H1 (cell line): ENCODE data around the gene LTO1. TPM values are rescaled to one million over a fixed set of nuclear protein-coding genes. Genes with fewer than 3 reads are reported as not detected.

Source experiments
- CTCF ChIA-PET: fragments of 300-600 bp; sonication (Branson Sonifier 250); formaldehyde crosslinking; loops from one replicate; lab custom pipeline; 2021; ENCODE audit not compliant: partially characterized antibody; lab: Charles Lee
- POLR2A ChIA-PET: fragments of 300-600 bp; sonication (Branson Sonifier 250); formaldehyde crosslinking; loops from one replicate; lab custom pipeline; 2021; ENCODE audit warnings: inconsistent platforms; ENCODE audit not compliant: partially characterized antibody; lab: Charles Lee
- DNase-seq, 2 experiments: peaks; one replicate each; pipeline versions ENCODE4 v3.0.0 to v3.0.0-alpha.2; 2010 to 2022; ENCODE audit warnings: low spot score in 2 of 2, low read depth in 1 of 2, mixed read lengths in 1 of 2
- FAIRE-seq: peaks from 2 replicates; lab custom pipeline; 2011; peaks lifted over from hg19 to GRCh38; lab: Jason Lieb, UNC
- H2AFZ ChIP-seq: 2 replicates; pipeline ENCODE4 v1.8.1; 2012; ENCODE audit warnings: low read length, inconsistent platforms
- H2AK5ac ChIP-seq: 2 replicates; pipeline ENCODE4 v1.6.1; 2013; ENCODE audit warnings: low read depth, low read length
- H2BK120ac ChIP-seq: replicated peaks from 2 replicates; pipeline ENCODE3; 2013; ENCODE audit warnings: low read depth, low read length, inconsistent platforms
- H2BK12ac ChIP-seq: 2 replicates; pipeline ENCODE4 v1.6.1; 2013; ENCODE audit warnings: low read depth, low read length
- H2BK15ac ChIP-seq: 2 replicates; pipeline ENCODE4 v1.6.1; 2013; ENCODE audit warnings: low read length
- H2BK20ac ChIP-seq: 2 replicates; pipeline ENCODE4 v1.6.1; 2013; ENCODE audit warnings: low read length
- H2BK5ac ChIP-seq: 2 replicates; pipeline ENCODE4 v1.6.1; 2013; ENCODE audit warnings: low read depth, low read length
- H3K14ac ChIP-seq: 2 replicates; pipeline ENCODE4 v1.6.1; 2013; ENCODE audit warnings: inconsistent platforms; ENCODE audit not compliant: insufficient read length
- H3K18ac ChIP-seq: 2 replicates; pipeline ENCODE4 v1.6.1; 2013; ENCODE audit warnings: low read length; ENCODE audit errors: extremely low read depth
- H3K23ac ChIP-seq: 2 replicates; pipeline ENCODE4 v1.6.1; 2013; ENCODE audit warnings: inconsistent platforms; ENCODE audit not compliant: insufficient read length
- H3K23me2 ChIP-seq: 2 replicates; pipeline ENCODE4 v1.6.1; 2013; ENCODE audit warnings: low read depth, low read length
- H3K27ac ChIP-seq: 2 replicates; pipeline ENCODE4 v1.6.1; 2011; ENCODE audit warnings: low read depth, low read length, inconsistent platforms
- H3K27me3 ChIP-seq, 4 experiments: replicated peaks in 1 of 4; 1 replicate in 1 of 4; 2 replicates in 3 of 4; pipeline versions ENCODE4 v1.6.1 to v1.8.1; 2011 to 2013; ENCODE audit warnings: low read length in 3 of 4, mild to moderate bottlenecking in 3 of 4, inconsistent platforms in 2 of 4, mixed read lengths in 2 of 4, moderate library complexity in 1 of 4; ENCODE audit not compliant: control insufficient read depth in 3 of 4, insufficient read depth in 3 of 4; ENCODE audit errors: extremely low read depth in 1 of 4
- H3K36me3 ChIP-seq, 4 experiments: 2 replicates each; pipeline versions ENCODE4 v1.6.1 to v1.8.1; 2011 to 2013; ENCODE audit warnings: mild to moderate bottlenecking in 4 of 4, low read length in 3 of 4, moderate library complexity in 2 of 4, control low read depth in 1 of 4, inconsistent platforms in 1 of 4; ENCODE audit not compliant: insufficient read depth in 4 of 4, control insufficient read depth in 2 of 4
- H3K4ac ChIP-seq: replicated peaks from 2 replicates; pipeline ENCODE3; 2013; ENCODE audit warnings: low read length, low read depth, mixed read lengths, inconsistent platforms; ENCODE audit not compliant: insufficient read length
- H3K4me1 ChIP-seq, 4 experiments: replicated peaks in 1 of 4; 1 replicate in 1 of 4; 2 replicates in 3 of 4; pipeline versions ENCODE4 v1.6.1 to v1.8.1; 2011 to 2013; ENCODE audit warnings: low read length in 3 of 4, inconsistent platforms in 2 of 4, mixed read lengths in 1 of 4; ENCODE audit not compliant: insufficient read depth in 4 of 4, control insufficient read depth in 3 of 4
- H3K4me2 ChIP-seq, 2 experiments: 2 replicates each; pipeline versions ENCODE4 v1.6.1 to v1.8.1; 2011 to 2013; ENCODE audit warnings: low read depth in 2 of 2, low read length in 2 of 2, control low read depth in 1 of 2, inconsistent platforms in 1 of 2, mild to moderate bottlenecking in 1 of 2; ENCODE audit not compliant: insufficient read depth in 1 of 2
- H3K4me3 ChIP-seq, 4 experiments: fragments of 200-600, 300-600 bp in 1 of 4; sonication (generic), shearing (Covaris generic), sonication (Bioruptor Twin) in 1 of 4; 2 replicates each; pipeline versions ENCODE4 v1.5.1 to v1.8.1; 2011 to 2016; ENCODE audit warnings: low read length in 4 of 4, low read depth in 3 of 4, control low read depth in 2 of 4, inconsistent platforms in 2 of 4, mild to moderate bottlenecking in 2 of 4, mixed read lengths in 1 of 4, moderate library complexity in 1 of 4; ENCODE audit not compliant: insufficient read depth in 2 of 4; ENCODE audit errors: extremely low read depth in 1 of 4
- H3K56ac ChIP-seq: replicated peaks from 2 replicates; pipeline ENCODE3; 2013; ENCODE audit warnings: low read depth, mild to moderate bottlenecking, mixed read lengths, low read length, inconsistent platforms; ENCODE audit not compliant: insufficient read length
- H3K79me1 ChIP-seq: 2 replicates; pipeline ENCODE4 v1.6.1; 2013; ENCODE audit warnings: low read depth, low read length, control low read depth
- H3K79me2 ChIP-seq, 2 experiments: 2 replicates each; pipeline versions ENCODE4 v1.6.1 to v1.8.1; 2012 to 2013; ENCODE audit warnings: low read length in 2 of 2, mild to moderate bottlenecking in 2 of 2, inconsistent platforms in 1 of 2; ENCODE audit not compliant: insufficient read depth in 2 of 2, control insufficient read depth in 1 of 2
- H3K9ac ChIP-seq, 4 experiments: replicated peaks in 1 of 4; 1 replicate in 1 of 4; 2 replicates in 3 of 4; pipeline versions ENCODE4 v1.6.1 to v1.8.1; 2011 to 2013; ENCODE audit warnings: low read depth in 3 of 4, low read length in 3 of 4, control low read depth in 2 of 4, mild to moderate bottlenecking in 2 of 4, moderate library complexity in 2 of 4, inconsistent platforms in 1 of 4; ENCODE audit errors: extremely low read depth in 1 of 4
- H3K9me3 ChIP-seq, 2 experiments: 2 replicates each; pipeline versions ENCODE4 v1.6.1 to v1.8.1; 2012 to 2013; ENCODE audit warnings: mild to moderate bottlenecking in 2 of 2, moderate library complexity in 2 of 2, control low read depth in 1 of 2, inconsistent platforms in 1 of 2, low read depth in 1 of 2, low read length in 1 of 2, mixed read lengths in 1 of 2; ENCODE audit not compliant: insufficient read depth in 2 of 2
- H4K20me1 ChIP-seq, 2 experiments: replicated peaks in 1 of 2; 2 replicates each; pipeline versions ENCODE3 to v1.8.1; 2011 to 2013; ENCODE audit warnings: inconsistent platforms in 2 of 2, low read length in 2 of 2, mild to moderate bottlenecking in 1 of 2; ENCODE audit not compliant: insufficient read depth in 2 of 2, control insufficient read depth in 1 of 2
- H4K5ac ChIP-seq: 2 replicates; pipeline ENCODE4 v1.6.1; 2013; ENCODE audit warnings: low read length, low read depth, mixed read lengths, inconsistent platforms; ENCODE audit not compliant: insufficient read length
- H4K8ac ChIP-seq: 2 replicates; pipeline ENCODE4 v1.8.0; 2013; ENCODE audit warnings: mild to moderate bottlenecking, moderate library complexity, low read length, inconsistent platforms; ENCODE audit not compliant: insufficient read depth; ENCODE audit errors: extremely low read depth
- H4K91ac ChIP-seq: replicated peaks from 2 replicates; pipeline ENCODE3; 2013; ENCODE audit warnings: low read length, mixed read lengths, inconsistent platforms; ENCODE audit not compliant: insufficient read length
- CREB1 ChIP-seq: IDR thresholded peaks from 2 replicates; pipeline ENCODE4 v1.6.1; 2012; ENCODE audit warnings: inconsistent platforms
- JUN ChIP-seq: IDR thresholded peaks from 2 replicates; pipeline ENCODE4 v1.6.1; 2011; ENCODE audit warnings: low read depth, mild to moderate bottlenecking, improper control_type of control experiment, low read length
- POLR2AphosphoS5 ChIP-seq: IDR thresholded peaks from 2 replicates; pipeline ENCODE4 v1.6.1; 2011; ENCODE audit warnings: low read depth, low read length
- SIRT6 ChIP-seq: IDR thresholded peaks from one replicate; pipeline ENCODE4 v1.7.1; 2012; ENCODE audit warnings: low read length, inconsistent platforms
- TAF1 ChIP-seq: IDR thresholded peaks from 2 replicates; pipeline ENCODE4 v1.6.1; 2011; ENCODE audit warnings: mild to moderate bottlenecking, low read depth, low read length
- TBP ChIP-seq: IDR thresholded peaks from 2 replicates; pipeline ENCODE4 v1.6.1; 2011; ENCODE audit warnings: low read depth, low read length, improper control_type of control experiment
- ZNF274 ChIP-seq: IDR thresholded peaks from 2 replicates; pipeline ENCODE4 v1.7.0; 2012; ENCODE audit warnings: low read length, borderline replicate concordance; ENCODE audit errors: extremely low read depth
- WGBS, 2 experiments: shearing (Covaris generic) in 1 of 2; methylation state at CpG; one replicate each; pipeline versions ENCODE4 v1.1.6 to v1.1.7; 2013 to 2015; ENCODE audit warnings: low lambda C conversion rate in 2 of 2, mixed read lengths in 2 of 2, inconsistent platforms in 1 of 2, low coverage in 1 of 2, missing lambda C conversion rate in 1 of 2; ENCODE audit not compliant: insufficient replicate concordance in 2 of 2, insufficient coverage in 1 of 2, insufficient read length in 1 of 2; ENCODE audit errors: extremely low coverage in 1 of 2, missing lambda C conversion rate in 1 of 2; 5-methylcytosine and 5-hydroxymethylcytosine counted together
- polyA plus RNA-seq, 7 experiments: library from polyadenylated mRNA; depleted of rRNA in 3 of 7; stranded (reverse) in 5 of 7; unstranded in 2 of 7; fragments of >200 nt in 5 of 7; fragments of 200-250 nt in 2 of 7; gene quantifications; 1 replicate in 5 of 7; 2 replicates in 1 of 7; 4 replicates in 1 of 7; pipeline versions ENCODE4 v1.2.1 to v1.2.3, GENCODE V29; 2011 to 2013; ENCODE audit warnings: missing spikeins in 2 of 7, mixed read lengths in 2 of 7
- total RNA-seq: library from RNA; stranded (reverse); fragmentation: NEBNext Ultra II Directional; extraction: Animal tissue kit (Norgen Biotek cat#: 25700); gene quantifications from 2 replicates; pipeline ENCODE4 v1.2.1, GENCODE V29; 2021

The LTO1 gene
- total and polyA plus RNA-seq, 2 of the 8 experiments (the other 6 are each of a cell fraction or from before 2014, with no cell fraction given), result 15.4 to 21.3 TPM

DNA sequence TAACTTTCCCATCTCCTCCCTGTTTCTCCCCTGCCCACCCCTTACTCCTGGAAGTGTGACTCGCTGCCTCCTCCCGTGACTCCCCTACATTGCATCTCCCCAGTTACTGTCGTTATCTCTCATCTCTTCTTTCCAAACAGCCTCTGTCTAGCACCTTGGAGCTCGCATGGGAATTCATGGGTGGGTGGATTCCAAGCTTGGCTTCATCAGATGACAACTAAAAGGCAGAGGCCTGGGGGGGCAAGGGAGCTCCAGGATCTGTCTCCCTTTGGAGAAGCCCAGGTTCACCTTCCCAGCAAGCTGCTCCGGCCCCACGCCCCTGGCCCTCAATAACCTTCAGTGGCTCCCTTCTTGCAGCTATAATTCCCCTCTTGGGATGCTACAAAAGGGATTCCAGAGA, 41.1 kb downstream of the LTO1 start:
- POLR2A ChIA-PET, result interaction anchor here (1.3 kb wide), 1 partner anchor 9 kb away, joined by 7 read pairs; no protein-coding TSS in a partner anchor
- 84% methylated on average over 6 of the region's 6 CpGs; no CpG with 5 or more reads in 1 of the 2 experiments for WGBS, 2 experiments
- Histone ChIP-seq H3K9me3 (peaks cover 7 to 10% of the 10 kb centered on the region in 2 experiments), H4K91ac (no peak overlapping the region), H4K20me1 (no peaks in the 10 kb centered on the region), H4K5ac (no peak overlapping the region), H3K27ac (no peak overlapping the region), H3K4me2 (no peak overlapping the region), H3K4me1 (peaks cover 4 to 17% (median 10%) of the 10 kb centered on the region in 4 experiments), H3K23ac (no peak overlapping the region), H3K56ac (no peak overlapping the region), H3K23me2 (peaks cover 17% of the 10 kb centered on the region), H3K4me3 (no peak overlapping the region), H3K9ac (no peak overlapping the region), H3K36me3 (no peaks in the 10 kb centered on the region), H3K18ac (no peak overlapping the region), H2AFZ (no peak overlapping the region), H3K79me2 (no peaks in the 10 kb centered on the region), H2BK120ac (no peak overlapping the region), H2AK5ac (0 out of 2 replicates have a peak overlapping the region, but pooled peaks have one; percentile 53), H2BK12ac (no peak overlapping the region), H3K14ac (no peak overlapping the region), H3K4ac (no peak overlapping the region), H2BK5ac (no peak overlapping the region), H3K27me3 (peaks cover 0 to 28% (median 20%) of the 10 kb centered on the region in 4 experiments; a peak in 5 of 7 replicates), H4K8ac (no peak overlapping the region), H2BK15ac (no peak overlapping the region), H2BK20ac (peak overlapping the region; percentile 13; the same call in 1 of the 2 replicates), H3K79me1 (no peaks in the 10 kb centered on the region)
- no peak for DNase-seq
- CTCF ChIA-PET, result interaction anchor here (0.8 to 2.3 kb wide), 7 partner anchors 10 to 344 kb away, joined by 3 to 7 read pairs (median 3); no protein-coding TSS in a partner anchor
- no peak for FAIRE-seq
- no peak for TF ChIP-seq TBP
- no peak for TF ChIP-seq TAF1
- no peak for TF ChIP-seq JUN
- no peak for TF ChIP-seq CREB1
- TF ChIP-seq SIRT6, result no peak
- TF ChIP-seq ZNF274, result no peak
- no peak for TF ChIP-seq POLR2AphosphoS5
